Measurements from ENCODE around the gene NR4A2.

NR4A2 gene

GRCh38 chr2:156346731-156347130, 14.2 kb upstream of the NR4A2 start:
- in situ Hi-C loops (cut with HindIII; ENCODE audit: low sequenced_read_pairs), result no loop called here
- no peak for DNase-seq (ENCODE audit: low read depth)
- H3K4me3 ChIP-seq (ENCODE audit: low read depth, low read length), result no peak overlapping the region
- TF ChIP-seq, protein P1, sequence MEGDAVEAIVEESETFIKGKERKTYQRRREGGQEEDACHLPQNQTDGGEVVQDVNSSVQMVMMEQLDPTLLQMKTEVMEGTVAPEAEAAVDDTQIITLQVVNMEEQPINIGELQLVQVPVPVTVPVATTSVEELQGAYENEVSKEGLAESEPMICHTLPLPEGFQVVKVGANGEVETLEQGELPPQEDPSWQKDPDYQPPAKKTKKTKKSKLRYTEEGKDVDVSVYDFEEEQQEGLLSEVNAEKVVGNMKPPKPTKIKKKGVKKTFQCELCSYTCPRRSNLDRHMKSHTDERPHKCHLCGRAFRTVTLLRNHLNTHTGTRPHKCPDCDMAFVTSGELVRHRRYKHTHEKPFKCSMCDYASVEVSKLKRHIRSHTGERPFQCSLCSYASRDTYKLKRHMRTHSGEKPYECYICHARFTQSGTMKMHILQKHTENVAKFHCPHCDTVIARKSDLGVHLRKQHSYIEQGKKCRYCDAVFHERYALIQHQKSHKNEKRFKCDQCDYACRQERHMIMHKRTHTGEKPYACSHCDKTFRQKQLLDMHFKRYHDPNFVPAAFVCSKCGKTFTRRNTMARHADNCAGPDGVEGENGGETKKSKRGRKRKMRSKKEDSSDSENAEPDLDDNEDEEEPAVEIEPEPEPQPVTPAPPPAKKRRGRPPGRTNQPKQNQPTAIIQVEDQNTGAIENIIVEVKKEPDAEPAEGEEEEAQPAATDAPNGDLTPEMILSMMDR (IDR thresholded peaks at IDR 0.05; ENCODE audit: low read depth, low read length, missing control alignments), result no peak

DNA sequence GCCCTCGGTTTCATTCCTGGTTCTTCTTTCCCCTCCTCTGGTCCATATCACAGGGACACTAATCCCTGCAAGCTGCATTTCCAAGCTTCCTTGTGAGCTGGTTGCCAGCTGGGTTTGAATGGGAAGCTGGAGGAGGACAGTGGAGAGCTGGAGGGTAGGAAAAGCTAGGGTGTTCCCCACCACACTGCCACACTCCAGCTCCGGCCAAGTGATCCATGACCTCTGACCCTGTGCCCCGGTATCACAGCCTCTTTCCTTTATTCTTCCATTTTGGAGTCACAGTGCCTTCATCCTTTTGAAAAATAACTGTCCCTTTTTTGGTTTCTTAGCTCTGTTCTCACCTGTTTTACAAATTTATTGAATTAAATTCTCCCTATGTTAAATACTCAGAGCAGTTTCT, 13.1 kb upstream of the NR4A2 start:
- TF ChIP-seq, protein P1 (IDR thresholded peaks at IDR 0.05; ENCODE audit: low read depth, low read length, missing control alignments), result no peak
- H3K4me3 ChIP-seq (ENCODE audit: low read depth, low read length), result no peak overlapping the region
- no peak for DNase-seq (ENCODE audit: low read depth)
- in situ Hi-C loops (cut with HindIII; ENCODE audit: low sequenced_read_pairs), result no loop called here

- no peak for DNase-seq (ENCODE audit: low read depth)
- H3K4me3 ChIP-seq (ENCODE audit: low read depth, low read length), result no peak overlapping the region
- TF ChIP-seq, protein P1 (IDR thresholded peaks at IDR 0.05; ENCODE audit: low read depth, low read length, missing control alignments), result no peak
- in situ Hi-C loops (cut with HindIII; ENCODE audit: low sequenced_read_pairs), result loop anchor here (5.0 kb wide), 1 partner anchor 248 kb away; no protein-coding TSS in a partner anchor
These were observed 11.4 kb upstream of the NR4A2 start for GRCh38 chr2:156343940-156344301.

DNA sequence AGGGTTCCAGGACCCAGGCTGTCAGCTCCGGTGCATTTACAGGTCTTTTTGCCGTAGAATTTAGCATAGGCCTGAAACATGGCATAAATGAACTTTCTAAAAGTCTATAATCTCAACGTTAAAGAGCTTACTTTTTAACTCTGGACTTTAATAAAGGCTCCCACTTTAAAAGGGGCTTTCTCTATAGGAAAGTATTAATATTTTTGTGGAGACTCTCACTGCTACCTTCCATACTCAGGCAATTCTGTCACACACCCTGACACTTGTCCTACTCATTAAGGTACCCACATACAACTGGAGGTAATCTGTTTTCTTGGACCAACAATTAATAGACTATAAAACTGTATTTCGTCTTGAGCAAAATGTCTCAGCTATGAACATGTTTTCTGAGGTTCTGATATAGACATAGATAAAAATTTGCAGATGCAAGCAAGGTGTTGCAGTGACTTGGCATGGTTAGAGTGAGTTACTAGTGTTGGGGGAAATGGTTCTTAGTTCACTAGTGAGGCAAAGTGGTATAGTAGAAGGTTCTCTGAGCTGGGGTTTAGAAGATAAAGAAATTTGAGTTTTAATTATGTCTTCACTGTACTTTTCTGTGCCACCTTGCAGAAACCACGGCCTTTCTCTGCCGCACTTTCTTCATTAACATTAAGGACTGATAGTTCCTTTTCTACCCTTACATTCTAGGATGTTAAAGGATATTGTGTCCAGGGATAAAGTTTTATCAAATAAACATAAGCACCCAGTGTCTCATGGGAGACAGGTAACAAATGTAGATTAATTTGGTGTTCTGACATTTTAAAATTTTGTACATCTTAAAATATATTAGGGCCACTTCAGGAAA, 10.8 kb upstream of the NR4A2 start:
- peak overlapping the region; percentile 60 for H3K4me3 ChIP-seq (ENCODE audit: low read depth, low read length)
- TF ChIP-seq, protein P1 (IDR thresholded peaks at IDR 0.05; ENCODE audit: low read depth, low read length, missing control alignments), result no peak
- DNase-seq (ENCODE audit: low read depth), result no peak
- in situ Hi-C loops (cut with HindIII; ENCODE audit: low sequenced_read_pairs), result loop anchor here (5.0 kb wide), 1 partner anchor 249 kb away; no protein-coding TSS in a partner anchor

DNA sequence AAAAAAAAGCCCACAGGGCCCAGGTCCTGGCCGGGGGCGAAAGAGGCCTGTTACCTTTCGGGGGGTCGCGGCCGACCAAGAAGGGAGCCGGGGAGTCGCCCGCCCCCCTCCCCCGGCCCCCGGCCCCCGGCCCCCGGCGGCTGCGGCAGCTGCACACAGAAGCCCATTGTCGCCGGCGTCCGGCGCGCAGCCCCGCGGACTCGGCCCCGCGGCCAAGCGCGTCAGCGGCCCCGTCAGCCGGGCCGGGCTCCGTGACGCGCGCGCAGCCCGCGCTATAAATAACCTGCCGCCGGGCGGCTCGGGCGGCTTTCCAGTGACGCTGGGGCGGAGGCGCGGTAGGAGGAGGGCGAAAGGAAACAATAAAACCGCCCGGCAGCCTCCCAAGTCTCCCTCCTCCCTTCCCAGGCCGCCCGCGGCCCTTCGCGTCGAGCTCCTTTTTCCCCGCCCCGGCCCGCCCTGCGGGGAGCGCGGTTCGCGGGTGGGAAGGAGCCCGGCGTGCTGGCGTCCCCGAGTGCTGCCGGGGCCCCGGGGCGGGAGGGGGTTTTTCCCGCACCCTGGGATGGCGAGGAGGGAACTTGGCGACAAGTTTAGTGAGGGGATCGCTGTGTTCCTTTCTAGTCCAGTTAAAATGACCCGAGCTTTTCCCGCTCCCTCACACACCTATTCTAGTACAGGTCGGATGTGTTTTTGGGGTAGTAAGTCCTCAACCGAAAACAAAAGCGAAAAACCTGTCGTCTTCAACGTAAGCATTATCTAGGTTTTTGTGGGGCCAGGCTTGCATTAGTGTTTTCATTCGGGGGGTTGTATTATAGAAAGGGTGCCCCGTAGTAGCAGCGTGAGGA, 10.0 kb upstream of the NR4A2 start:
- TF ChIP-seq, protein P1 (IDR thresholded peaks at IDR 0.05; ENCODE audit: low read depth, low read length, missing control alignments), result no peak
- in situ Hi-C loops (cut with HindIII; ENCODE audit: low sequenced_read_pairs), result loop anchor here (5.0 kb wide), 1 partner anchor 250 kb away; no protein-coding TSS in a partner anchor

GRCh38 chr2:156341452-156342253, 9.1 kb upstream of the NR4A2 start:
- in situ Hi-C loops (cut with HindIII; ENCODE audit: low sequenced_read_pairs), result loop anchor here (5.0 kb wide), 1 partner anchor 251 kb away; no protein-coding TSS in a partner anchor
- TF ChIP-seq, protein P1 (IDR thresholded peaks at IDR 0.05; ENCODE audit: low read depth, low read length, missing control alignments), result no peak
- peak; percentile 88 for DNase-seq (ENCODE audit: low read depth)
- H3K4me3 ChIP-seq (ENCODE audit: low read depth, low read length), result peak overlapping the region; percentile 78

More for the DNA sequence above, 10.0 kb upstream of the NR4A2 start:
- DNase-seq (ENCODE audit: low read depth), result peak; percentile 86
- H3K4me3 ChIP-seq (ENCODE audit: low read depth, low read length), result peak overlapping the region; percentile 78
